HG03354 (cell line): Measurements from ENCODE around the gene RDH8.

Experiments
- ATAC-seq: cut with Tn5 transposase; IDR thresholded peaks from one replicate; pipeline ENCODE4 v1.9.1; 2021; ENCODE audit warnings: mild to moderate bottlenecking; ENCODE audit not compliant: unreplicated experiment, poor library complexity, severe bottlenecking

RDH8 gene

DNA sequence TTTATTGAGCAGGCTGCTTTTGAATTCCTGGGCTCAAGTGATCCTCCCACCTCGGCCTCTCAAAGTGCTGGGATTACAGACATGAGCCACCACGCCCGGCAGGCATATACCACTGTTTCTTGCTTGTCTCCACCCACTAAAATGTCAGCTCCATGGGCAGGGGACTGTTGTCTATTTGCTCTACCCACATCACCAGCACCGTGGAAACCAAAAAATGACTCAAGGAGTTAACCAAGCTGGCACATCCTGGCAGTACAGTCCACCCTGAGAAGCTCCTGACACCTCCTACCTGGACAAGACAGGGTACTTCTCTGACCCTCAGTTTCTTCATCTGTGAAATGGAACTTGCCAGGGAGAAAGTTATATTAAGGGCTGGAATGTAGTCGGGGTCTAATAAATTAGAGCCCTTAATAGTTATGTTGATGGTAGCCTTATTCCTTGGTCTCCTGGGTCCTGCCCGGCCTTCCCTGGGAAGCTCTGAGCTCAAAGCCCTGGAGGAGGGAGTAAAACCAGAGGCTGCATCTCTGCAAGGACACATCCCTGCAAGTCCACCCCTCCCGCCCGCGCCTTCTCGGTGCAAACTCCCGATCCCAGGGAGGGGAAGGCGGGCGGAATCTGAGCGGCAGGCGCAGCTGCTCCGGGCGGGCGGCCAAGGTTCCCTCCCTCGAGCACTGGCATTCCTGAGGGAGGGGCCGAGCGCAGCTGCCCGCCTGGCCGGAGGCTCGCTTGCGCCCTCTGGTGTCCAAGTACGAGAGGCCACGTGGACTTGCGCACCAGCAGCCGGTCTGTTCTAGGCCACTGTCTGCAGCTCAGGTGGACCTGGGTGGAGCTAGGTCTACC is 14.1 kb downstream of the RDH8 start:
- no peak for ATAC-seq

DNA sequence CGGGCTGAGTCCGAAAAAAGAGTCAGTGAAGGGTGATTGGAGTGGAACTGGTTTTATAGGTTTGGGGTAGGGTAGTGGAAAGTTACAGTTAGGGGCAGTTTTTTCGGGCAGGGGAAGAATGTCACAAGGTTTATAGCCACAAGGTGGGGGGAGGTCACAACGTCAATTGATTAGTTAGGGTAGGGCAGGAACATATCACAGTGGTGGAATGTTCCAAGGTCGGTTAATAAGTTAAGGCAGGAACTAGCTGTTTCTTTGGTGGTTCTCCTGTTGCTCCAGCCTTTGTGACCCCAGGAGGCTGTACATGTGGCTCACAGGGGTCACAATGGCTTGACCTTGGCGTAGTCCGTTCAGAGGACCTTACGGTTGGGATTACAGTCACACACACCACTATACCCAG is 20.3 kb downstream of the RDH8 start:
- ATAC-seq, result no peak

GRCh38 chr19:10036601-10037071 is 23.4 kb downstream of the RDH8 start:
- no peak for ATAC-seq

DNA sequence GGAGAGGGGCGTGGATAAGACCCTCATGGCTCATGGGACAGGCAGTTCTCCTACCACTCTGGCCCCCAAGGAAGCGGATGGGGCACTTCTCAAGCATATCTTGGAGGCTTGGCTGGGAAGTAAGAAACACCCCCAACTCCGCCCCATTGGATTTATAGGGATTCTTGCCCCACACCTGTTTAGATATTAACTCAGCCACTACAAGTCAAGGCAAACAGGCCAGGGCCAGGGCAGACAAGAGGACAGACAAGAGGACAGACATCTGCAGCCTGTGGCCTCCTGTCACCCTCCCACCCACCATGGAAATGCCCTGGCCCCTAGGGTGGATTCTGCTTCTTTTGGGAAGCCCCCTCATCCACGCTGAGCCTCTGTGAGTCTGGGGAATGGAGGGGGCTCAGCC is 24.1 kb downstream of the RDH8 start:
- ATAC-seq, result no peak

DNA sequence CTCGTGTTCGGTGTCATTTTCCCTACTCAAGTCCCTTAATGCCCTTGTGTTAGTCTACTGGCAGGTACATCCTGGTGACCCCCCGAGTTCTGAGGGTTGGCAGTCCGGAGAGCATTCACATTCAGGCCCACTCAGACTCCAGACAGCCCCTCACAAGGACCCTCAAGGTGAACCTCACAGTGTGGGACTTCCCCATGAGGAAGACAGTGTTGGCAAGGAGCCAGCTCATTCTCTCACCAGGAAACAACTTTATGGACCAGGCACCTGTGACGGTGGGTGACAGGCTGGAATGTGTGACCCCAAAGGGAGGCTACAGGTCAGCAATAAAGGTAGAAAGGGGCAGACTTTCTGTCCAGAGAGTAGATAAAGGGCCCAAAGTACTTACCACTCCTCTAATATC is 24.5 kb downstream of the RDH8 start:
- ATAC-seq, result no peak

DNA sequence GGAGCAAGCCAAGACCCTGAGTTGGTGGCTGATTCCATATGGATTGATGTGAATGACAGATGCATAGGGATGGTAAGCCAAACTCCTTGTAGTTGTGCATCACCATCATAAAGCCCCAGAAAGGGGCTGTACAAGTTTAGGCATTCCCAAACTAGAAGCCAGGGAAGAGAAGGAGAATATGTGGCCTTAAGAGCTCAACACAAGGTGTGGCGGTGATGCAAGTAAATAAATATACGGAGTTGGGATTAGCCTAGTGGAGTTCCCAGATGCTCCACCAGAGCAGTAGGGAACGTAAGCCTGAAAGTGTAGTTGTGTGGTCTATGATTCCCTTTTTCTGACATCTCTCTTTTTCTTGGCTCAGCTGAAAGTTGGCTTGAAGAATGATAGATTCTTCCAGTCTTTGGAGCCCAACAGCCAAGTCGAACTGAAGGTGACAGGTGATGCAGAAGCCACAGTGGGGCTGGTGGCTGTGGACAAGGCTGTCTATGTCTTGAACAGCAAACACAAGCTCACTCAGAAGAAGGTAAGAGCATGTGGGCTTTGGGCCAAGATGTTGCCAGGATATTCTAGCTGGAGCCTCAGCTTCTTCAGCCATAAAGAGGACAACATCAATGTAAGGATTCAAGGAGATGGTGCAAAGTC is 30.1 kb downstream of the RDH8 start:
- ATAC-seq, result no peak

DNA sequence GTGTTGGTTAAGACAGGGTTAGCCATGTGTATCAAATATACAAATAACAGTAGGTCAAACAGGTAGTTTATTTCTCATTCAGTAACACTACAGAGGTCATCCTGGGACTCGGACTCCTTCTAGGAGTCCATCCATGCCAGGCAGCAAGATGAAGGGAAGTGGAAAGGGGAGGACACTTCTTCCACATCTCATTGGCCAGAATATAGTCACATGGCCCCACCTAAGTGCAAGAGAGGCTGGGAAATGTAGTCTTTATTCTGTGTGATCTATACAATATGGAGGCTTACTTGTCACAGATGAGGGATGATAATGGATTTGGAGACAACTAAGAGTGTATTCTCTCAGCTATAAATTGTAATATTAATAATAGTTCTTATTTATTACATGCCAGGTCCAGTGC is 31.1 kb downstream of the RDH8 start:
- no peak for ATAC-seq

GRCh38 chr19:10045371-10045770 is 32.1 kb downstream of the RDH8 start:
- no peak for ATAC-seq

DNA sequence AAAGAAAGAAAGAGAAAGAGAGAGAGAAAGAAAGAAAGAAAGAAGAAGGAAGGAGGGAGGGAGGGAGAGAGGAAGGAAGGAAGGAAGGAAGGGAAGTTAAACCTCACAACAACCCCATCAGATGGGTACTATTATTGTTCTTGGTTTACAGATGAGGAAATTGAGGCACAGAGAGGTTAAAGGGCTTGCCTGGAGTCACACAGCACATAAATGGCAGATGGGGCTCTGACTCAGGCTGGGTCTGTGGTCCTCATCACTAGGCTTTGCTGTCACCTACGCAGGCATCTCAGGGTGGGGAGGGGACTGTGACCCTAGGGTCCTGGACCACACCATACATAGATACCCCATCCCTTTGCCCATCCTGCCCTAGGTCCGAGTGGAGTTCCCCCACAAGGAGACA is 36.3 kb downstream of the RDH8 start:
- ATAC-seq, result no peak

DNA sequence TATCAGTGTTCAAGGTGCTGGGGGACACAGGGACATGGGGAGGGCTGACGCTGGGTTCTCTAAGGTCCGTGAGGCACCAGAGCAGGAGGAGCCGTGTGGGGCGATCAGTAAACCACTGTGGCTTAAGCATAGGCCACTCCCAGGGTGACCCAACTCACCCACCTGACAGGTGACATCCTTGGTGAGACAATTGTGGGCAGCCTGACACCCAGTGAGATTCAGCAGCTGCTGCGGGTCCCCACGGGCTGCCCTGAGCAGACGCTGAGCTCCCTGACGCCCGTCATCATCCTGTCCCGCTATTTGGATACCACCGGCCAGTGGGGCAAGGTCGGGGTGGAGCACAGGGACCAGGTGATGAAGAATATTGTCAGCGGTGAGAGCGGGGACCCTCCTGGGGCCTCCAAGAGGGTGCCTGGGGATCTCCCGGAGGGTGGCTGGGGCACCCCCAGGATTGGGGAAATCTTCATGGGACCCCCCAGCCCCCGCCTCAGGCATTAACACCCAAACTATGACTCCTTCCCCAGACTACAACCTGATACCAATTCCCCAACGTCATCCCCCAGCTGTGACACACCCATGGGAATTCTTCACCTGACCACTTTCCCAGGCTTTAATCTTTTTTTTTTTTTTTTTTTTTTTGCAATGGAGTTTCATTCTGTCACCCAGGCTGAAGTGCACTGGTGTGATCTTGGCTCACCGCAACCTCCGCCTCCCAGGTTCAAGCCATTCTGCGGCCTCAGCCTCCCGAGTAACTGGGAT is 39.5 kb downstream of the RDH8 start:
- ATAC-seq, result no peak

DNA sequence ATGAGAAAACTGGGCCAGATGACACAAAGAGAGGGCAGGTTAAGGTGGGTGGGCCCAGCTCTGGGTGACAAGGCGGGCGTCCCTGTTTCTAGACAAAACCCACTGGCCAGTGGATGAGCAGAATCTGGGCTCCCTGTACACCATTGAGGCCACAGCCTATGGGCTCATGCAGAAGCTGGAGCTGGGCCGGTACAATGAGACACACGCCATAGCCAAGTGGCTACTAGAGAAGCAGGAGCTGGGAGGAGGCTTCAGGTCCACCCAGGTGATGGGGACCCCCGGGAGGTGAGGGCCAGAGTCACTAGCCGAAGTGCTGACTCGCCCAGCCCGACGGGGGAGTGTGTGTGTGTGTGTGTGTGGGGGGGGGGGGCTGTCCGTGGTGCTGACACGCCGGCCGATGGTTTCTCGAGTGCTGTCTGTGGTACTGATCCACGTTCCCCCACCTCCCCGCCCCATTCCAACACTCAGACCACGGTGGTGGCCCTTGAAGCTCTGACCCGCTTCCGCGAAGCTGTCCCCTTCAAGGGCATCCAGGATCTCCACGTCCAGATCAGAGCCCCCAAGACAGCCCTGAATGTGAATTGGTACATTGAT is 48.5 kb downstream of the RDH8 start:
- ATAC-seq, result no peak

- no peak for ATAC-seq
Measured at GRCh38 chr19:10068205-10068604, 54.9 kb downstream of the RDH8 start.

- ATAC-seq, result no peak
Measured at GRCh38 chr19:10069046-10069445, 55.8 kb downstream of the RDH8 start.

- no peak for ATAC-seq
Measured at GRCh38 chr19:10070730-10071446, 57.6 kb downstream of the RDH8 start.
